HG02938 (cell line): ENCODE data around the gene GPBP1.
A peak's percentile ranks its signal among the peaks of the same experiment; 100 is the strongest.
"Not testable (repeated sequence)": the region's sequence is repeated elsewhere in the genome, so short reads cannot be mapped to it uniquely, and the experiment has no call there.

Source experiments
- ATAC-seq: cut with Tn5 transposase; IDR thresholded peaks from one replicate; pipeline ENCODE4 v1.9.1; 2021; ENCODE audit warnings: mild to moderate bottlenecking, moderate library complexity; ENCODE audit not compliant: unreplicated experiment

Gene GPBP1

GRCh38 chr5:57276353-57276752, 102.5 kb downstream of the GPBP1 start:
- ATAC-seq = no peak

DNA sequence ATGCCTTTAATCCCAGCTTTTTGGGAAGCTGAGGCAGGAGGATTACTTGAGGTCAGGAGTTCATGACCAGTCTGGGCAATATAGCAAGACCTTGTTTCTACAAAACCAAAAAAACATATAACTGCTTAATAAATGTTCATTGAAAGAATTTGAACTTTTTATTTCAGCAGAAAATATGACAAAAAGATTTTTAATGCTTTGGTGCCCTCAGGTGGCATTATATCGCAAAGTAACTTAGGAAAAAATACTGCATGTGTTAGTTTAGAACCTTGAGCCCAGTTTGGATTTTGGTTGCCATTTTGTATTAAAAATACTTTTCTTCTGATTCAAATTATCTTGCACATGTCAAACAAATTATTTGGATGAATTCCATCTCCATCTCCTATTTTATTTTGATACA, 103.2 kb downstream of the GPBP1 start:
- no peak for ATAC-seq

DNA sequence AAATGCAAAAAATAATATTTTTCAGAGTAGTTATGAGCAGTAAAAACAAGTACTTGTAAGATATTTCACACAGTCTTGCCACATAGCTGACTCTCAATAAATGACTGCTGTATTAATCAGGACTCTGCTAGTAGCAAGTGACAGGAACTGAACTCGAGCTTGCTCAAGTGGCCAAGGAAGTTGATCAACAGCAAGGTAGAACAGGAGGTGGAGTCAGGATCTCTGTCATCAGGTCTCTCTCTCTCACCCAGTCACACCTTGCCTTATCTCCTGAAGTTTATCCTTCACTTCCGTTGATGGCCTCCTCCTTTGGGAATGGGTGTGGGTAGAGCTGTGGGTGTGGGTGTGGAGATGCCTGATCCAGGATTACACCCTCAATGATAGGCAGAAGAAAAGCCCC, 107.0 kb downstream of the GPBP1 start:
- no peak for ATAC-seq

GRCh38 chr5:57285084-57285483, 111.2 kb downstream of the GPBP1 start:
- ATAC-seq = not testable (repeated sequence)

- no peak for ATAC-seq
Observed at GRCh38 chr5:57291894-57292293, 118.0 kb downstream of the GPBP1 start.

- no peak for ATAC-seq
Observed at GRCh38 chr5:57292336-57292735, 118.5 kb downstream of the GPBP1 start.

DNA sequence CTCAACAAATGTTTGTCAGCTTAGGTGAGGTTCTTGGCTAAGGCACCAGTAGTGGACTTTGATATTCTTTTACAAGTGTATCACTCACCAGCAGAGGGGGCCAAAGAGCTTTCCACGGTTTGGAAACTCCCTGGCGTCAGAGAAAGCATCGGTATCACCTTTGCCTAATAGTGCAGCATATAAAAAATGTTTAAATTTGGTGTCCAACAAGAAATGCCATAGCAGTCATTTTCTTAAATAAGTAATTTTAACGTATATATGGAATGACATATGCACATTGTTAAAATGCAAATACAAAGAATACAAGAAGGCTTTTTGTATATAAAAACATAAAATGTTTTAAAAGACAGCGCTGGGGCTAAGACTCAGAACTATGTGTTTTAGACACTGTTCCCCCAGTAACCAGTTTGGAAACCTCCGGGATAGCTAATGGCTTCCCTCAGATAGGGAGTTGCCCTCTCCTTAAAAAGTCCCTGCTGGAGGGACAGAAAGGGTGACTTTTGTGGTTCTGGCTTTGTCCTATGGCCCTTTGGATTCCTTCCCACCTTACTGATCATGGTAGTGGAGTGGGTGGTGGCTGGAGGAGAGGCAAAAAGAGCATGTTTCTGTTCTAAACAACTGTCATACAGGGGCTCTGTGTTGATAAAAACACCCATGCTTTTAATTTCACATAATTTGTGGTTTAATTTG, 124.6 kb downstream of the GPBP1 start:
- ATAC-seq = peak; percentile 53

- peak; percentile 48 for ATAC-seq
Observed at GRCh38 chr5:57298985-57299491, 125.2 kb downstream of the GPBP1 start.

DNA sequence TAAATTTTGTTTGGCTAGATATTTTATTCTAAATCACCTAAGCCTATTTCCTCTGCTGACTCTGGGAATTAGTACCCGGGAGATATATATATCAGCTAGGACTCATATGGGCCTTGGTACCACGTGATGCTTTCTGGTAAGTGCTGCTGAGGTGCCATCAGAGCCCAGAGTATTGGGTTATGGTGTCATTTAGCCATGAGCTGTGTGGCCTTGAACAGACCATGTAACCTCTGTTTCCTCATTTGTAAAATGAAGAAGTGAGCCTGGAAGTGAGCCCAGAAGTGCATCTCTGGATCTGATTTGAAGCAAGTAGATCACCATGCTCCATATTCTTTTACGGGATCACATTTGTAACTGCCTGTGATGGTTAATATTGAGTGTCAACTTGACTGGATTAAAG, 126.1 kb downstream of the GPBP1 start:
- ATAC-seq = no peak

- ATAC-seq = no peak
Observed at GRCh38 chr5:57302164-57302563, 128.3 kb downstream of the GPBP1 start.

GRCh38 chr5:57302643-57303042, 128.8 kb downstream of the GPBP1 start:
- no peak for ATAC-seq

GRCh38 chr5:57303985-57304384, 130.1 kb downstream of the GPBP1 start:
- ATAC-seq = no peak

DNA sequence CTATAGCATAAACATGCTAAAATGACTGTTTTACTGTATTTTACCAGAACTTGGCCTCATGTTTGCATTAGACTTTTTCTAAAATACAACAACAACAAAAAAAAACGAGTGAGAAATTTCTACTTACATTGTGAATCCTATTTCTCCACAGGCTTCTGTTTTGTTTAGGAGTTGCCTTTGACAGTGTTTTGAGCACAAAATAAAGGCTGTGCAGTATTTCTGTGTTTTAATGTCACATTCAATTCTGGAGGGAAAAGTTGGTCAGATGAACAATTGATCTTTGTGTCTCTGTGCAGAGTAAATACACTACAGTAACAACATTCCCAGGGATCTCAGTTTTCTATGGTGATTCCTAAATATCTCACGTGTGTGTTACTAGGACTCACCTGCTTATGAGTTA, 131.1 kb downstream of the GPBP1 start:
- no peak for ATAC-seq

DNA sequence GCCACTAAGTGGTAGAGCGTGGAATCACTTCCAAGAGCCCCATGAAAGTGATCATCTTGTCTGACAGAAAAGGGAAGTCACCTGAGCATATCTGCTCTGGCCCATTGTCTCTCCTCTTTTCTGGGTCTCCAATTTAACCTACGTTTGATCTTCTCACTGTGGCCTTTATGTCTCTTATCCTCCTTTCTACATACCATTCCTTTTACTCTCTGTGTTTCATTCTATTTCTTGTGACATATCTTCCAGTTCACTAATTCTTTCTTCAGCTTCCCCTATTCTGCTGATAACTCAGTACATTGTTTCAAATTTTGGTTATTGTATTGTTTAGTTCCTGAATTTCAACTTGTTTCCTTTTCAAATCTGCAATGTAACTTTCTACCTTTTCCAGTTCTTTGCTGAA, 132.5 kb downstream of the GPBP1 start:
- ATAC-seq = no peak

DNA sequence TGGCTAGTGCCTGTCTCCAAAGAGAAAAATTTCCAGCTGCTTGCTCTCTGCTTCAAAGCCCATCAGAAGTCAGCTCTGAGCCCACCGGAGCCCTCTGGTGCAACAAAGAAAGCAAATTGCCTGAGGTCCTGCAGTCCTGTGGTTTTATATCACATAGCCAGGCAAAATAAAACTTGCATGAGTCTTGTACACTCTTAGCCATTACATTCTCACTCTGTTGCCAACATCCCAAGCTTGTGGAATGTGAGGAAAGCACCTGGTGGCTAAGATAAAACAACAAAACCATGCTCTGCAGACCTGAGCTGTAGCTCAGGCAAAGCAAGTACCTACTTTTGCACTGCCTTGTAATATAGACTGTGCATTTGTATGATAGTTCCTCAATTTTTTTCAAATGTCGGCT, 133.7 kb downstream of the GPBP1 start:
- ATAC-seq = no peak

DNA sequence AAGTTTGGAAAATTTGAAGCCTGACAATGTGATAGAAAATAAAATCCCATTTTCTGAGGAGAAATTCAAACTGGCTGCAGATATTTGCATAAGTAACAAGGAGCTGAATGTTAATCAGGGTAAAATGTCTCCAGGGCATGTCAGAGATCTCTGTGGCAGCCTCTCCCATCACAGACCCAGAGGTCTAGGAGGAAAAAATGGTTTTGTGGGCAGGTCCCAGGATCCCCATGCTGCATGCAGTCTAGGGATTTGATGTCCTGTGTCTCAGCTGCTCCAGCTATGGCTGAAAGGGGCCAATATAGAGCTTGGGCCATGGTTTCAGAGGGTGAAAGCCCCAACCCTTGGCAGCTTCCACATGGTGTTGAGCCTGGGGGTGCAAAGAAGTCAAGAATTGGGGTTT, 135.2 kb downstream of the GPBP1 start:
- not testable (repeated sequence) for ATAC-seq

GRCh38 chr5:57311251-57311650, 137.4 kb downstream of the GPBP1 start:
- ATAC-seq = no peak

DNA sequence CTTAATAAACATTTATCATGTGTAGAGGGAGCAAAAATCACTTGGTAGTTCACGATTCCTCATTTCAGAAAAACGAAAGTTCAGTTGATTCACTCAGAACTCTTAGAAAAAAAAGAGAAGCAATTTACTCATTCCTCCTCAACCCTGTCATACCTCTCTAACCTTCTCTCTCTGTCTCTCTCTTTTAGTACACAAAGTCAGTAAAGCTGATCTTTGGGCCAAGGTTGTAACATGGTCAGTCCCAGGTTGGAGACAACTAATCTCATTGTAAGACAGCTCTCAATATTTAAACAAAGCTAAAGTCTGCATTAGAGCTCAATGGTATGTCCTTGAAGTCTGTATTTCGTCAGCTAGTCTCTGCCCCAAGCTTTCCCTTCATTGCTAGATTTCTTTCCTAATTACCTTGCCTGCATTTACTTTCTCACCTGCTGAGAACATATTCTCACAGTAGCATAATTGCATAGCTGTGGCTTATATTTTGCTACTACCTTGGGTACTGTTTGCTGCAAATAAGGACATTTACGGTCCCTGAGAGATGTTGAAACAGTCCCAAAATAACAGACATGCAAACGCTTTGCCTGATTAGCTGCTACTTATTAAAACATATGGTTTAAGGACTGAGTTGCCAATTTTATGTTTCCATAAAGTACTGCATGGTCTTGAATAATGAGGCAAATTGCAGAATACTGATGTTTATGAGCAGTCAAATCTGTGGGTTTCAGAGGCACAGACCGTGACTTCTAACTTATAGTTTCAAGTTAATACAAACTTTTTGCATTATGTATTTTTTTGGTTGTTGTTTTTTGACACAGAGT, 138.3 kb downstream of the GPBP1 start:
- ATAC-seq = peak; percentile 45

- ATAC-seq = no peak
Observed at GRCh38 chr5:57313716-57314115, 139.9 kb downstream of the GPBP1 start.
